Measurements from ENCODE around the gene SFSWAP. TPM values are rescaled to one million over a fixed set of nuclear protein-coding genes. Genes with fewer than 3 reads are reported as not detected.

SFSWAP gene
- polyA plus RNA-seq, 1 experiment: 12.5 TPM

- Histone ChIP-seq H3K9me3 (ENCODE audit: control insufficient read depth, insufficient read depth, low read length) (no peaks in the 10 kb centered on the region; the same call in 1 of the 2 replicates), H3K27ac (ENCODE audit: low read depth, low read length) (no peak overlapping the region), H3K4me3 (ENCODE audit: low read depth, low read length) (no peak overlapping the region), H3K27me3 (ENCODE audit: control insufficient read depth, insufficient read depth, low read length) (no peaks in the 10 kb centered on the region)
- TF ChIP-seq, protein P1, sequence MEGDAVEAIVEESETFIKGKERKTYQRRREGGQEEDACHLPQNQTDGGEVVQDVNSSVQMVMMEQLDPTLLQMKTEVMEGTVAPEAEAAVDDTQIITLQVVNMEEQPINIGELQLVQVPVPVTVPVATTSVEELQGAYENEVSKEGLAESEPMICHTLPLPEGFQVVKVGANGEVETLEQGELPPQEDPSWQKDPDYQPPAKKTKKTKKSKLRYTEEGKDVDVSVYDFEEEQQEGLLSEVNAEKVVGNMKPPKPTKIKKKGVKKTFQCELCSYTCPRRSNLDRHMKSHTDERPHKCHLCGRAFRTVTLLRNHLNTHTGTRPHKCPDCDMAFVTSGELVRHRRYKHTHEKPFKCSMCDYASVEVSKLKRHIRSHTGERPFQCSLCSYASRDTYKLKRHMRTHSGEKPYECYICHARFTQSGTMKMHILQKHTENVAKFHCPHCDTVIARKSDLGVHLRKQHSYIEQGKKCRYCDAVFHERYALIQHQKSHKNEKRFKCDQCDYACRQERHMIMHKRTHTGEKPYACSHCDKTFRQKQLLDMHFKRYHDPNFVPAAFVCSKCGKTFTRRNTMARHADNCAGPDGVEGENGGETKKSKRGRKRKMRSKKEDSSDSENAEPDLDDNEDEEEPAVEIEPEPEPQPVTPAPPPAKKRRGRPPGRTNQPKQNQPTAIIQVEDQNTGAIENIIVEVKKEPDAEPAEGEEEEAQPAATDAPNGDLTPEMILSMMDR (IDR thresholded peaks at IDR 0.05; ENCODE audit: low read depth, low read length): no peak
- no peak for DNase-seq (ENCODE audit: low read depth, low spot score)
- CTCF ChIA-PET: interaction anchor here (1.5 kb wide), 1 partner anchor 44 kb away, joined by 4 read pairs; no protein-coding TSS in a partner anchor
- POLR2A ChIA-PET: no interaction called here
Observed at GRCh38 chr12:131786331-131786730, 75.4 kb downstream of the SFSWAP start.

- TF ChIP-seq, protein P1 (IDR thresholded peaks at IDR 0.05; ENCODE audit: low read depth, low read length): no peak
- H3K27ac ChIP-seq (ENCODE audit: low read depth, low read length): no peak overlapping the region
- H3K9me3 ChIP-seq (ENCODE audit: control insufficient read depth, insufficient read depth, low read length): no peaks in the 10 kb centered on the region; the same call in 1 of the 2 replicates
- H3K4me3 ChIP-seq (ENCODE audit: low read depth, low read length): no peak overlapping the region
- ChIA-PET POLR2A (no interaction called here), CTCF (no interaction called here)
- no peaks in the 10 kb centered on the region for H3K27me3 ChIP-seq (ENCODE audit: control insufficient read depth, insufficient read depth, low read length)
- DNase-seq (ENCODE audit: low read depth, low spot score): no peak
Observed at GRCh38 chr12:131787143-131787660, 76.3 kb downstream of the SFSWAP start.

GRCh38 chr12:131788070-131788469, 77.2 kb downstream of the SFSWAP start:
- TF ChIP-seq, protein P1 (IDR thresholded peaks at IDR 0.05; ENCODE audit: low read depth, low read length): no peak
- Histone ChIP-seq H3K27ac (ENCODE audit: low read depth, low read length) (no peak overlapping the region), H3K27me3 (ENCODE audit: control insufficient read depth, insufficient read depth, low read length) (no peaks in the 10 kb centered on the region), H3K9me3 (ENCODE audit: control insufficient read depth, insufficient read depth, low read length) (no peaks in the 10 kb centered on the region; the same call in 1 of the 2 replicates), H3K4me3 (ENCODE audit: low read depth, low read length) (no peak overlapping the region)
- POLR2A ChIA-PET: no interaction called here
- CTCF ChIA-PET: no interaction called here
- no peak for DNase-seq (ENCODE audit: low read depth, low spot score)

- ChIA-PET POLR2A (no interaction called here), CTCF (no interaction called here)
- H3K4me3 ChIP-seq (ENCODE audit: low read depth, low read length): no peak overlapping the region
- H3K27me3 ChIP-seq (ENCODE audit: control insufficient read depth, insufficient read depth, low read length): no peaks in the 10 kb centered on the region
- DNase-seq (ENCODE audit: low read depth, low spot score): no peak
- TF ChIP-seq, protein P1 (IDR thresholded peaks at IDR 0.05; ENCODE audit: low read depth, low read length): no peak
- no peaks in the 10 kb centered on the region; the same call in 1 of the 2 replicates for H3K9me3 ChIP-seq (ENCODE audit: control insufficient read depth, insufficient read depth, low read length)
- no peak overlapping the region for H3K27ac ChIP-seq (ENCODE audit: low read depth, low read length)
Observed at GRCh38 chr12:131789638-131790037, 78.7 kb downstream of the SFSWAP start.

DNA sequence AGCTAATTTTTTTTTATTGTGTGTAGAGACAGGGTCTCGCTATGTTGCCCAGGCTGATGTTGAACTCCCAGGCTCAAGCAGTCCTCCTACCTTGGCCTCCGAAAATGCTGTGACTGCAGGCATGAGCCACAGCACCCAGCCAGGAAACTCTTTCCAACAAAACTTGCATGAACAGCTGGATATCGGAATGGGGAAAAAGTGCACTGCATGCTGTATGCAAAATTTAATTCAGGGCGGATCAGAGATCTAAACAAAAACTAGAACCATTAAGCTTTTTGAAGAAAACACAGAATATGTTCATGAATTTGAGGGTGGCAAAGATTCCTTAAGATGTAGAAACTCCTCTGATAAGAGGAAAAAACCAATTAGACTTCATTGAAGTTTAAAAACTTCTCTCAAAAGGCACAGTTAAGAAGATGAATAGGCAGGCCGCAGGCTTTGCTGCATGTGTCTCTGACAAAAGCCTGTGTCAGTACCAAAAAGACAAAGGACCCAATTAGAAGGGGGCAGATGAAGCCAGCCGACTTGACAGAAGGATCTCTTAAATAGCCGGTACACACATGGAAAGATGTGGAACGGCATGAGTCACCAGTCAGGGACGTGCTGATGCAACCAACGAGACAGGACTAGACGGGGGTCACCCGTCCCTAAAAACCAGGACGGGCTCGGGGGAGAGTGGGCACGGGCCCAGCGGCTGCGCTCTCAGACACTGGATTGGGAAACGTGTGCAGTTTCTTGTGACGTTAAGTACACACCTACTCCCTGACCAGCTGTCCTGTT, 82.5 kb downstream of the SFSWAP start:
- no peak overlapping the region for H3K27ac ChIP-seq (ENCODE audit: low read depth, low read length)
- ChIA-PET POLR2A (no interaction called here), CTCF (interaction anchor here (1.1 kb wide), 1 partner anchor 35 kb away, joined by 3 read pairs; no protein-coding TSS in a partner anchor)
- TF ChIP-seq, protein P1 (IDR thresholded peaks at IDR 0.05; ENCODE audit: low read depth, low read length): no peak
- no peak for DNase-seq (ENCODE audit: low read depth, low spot score)
- no peaks in the 10 kb centered on the region; the same call in 1 of the 2 replicates for H3K9me3 ChIP-seq (ENCODE audit: control insufficient read depth, insufficient read depth, low read length)
- no peaks in the 10 kb centered on the region for H3K27me3 ChIP-seq (ENCODE audit: control insufficient read depth, insufficient read depth, low read length)
- no peak overlapping the region for H3K4me3 ChIP-seq (ENCODE audit: low read depth, low read length)
